PFSK-1 (cell line): ENCODE data around the gene SYNPO.

Experiments
- POLR2AphosphoS5 ChIP-seq: IDR thresholded peaks from 2 replicates; pipeline ENCODE4 v1.6.1; 2012; ENCODE audit warnings: low read depth, mild to moderate bottlenecking, control low read depth, low read length, moderate library complexity
- REST ChIP-seq, 2 experiments: IDR thresholded peaks; 2 replicates each; pipeline versions ENCODE4 v1.6.1 to v1.8.0; 2011 to 2012; ENCODE audit warnings: low read depth in 2 of 2, low read length in 2 of 2, control low read depth in 1 of 2, inconsistent platforms in 1 of 2, mild to moderate bottlenecking in 1 of 2, moderate library complexity in 1 of 2; ENCODE audit not compliant: insufficient read depth in 1 of 2

DNA sequence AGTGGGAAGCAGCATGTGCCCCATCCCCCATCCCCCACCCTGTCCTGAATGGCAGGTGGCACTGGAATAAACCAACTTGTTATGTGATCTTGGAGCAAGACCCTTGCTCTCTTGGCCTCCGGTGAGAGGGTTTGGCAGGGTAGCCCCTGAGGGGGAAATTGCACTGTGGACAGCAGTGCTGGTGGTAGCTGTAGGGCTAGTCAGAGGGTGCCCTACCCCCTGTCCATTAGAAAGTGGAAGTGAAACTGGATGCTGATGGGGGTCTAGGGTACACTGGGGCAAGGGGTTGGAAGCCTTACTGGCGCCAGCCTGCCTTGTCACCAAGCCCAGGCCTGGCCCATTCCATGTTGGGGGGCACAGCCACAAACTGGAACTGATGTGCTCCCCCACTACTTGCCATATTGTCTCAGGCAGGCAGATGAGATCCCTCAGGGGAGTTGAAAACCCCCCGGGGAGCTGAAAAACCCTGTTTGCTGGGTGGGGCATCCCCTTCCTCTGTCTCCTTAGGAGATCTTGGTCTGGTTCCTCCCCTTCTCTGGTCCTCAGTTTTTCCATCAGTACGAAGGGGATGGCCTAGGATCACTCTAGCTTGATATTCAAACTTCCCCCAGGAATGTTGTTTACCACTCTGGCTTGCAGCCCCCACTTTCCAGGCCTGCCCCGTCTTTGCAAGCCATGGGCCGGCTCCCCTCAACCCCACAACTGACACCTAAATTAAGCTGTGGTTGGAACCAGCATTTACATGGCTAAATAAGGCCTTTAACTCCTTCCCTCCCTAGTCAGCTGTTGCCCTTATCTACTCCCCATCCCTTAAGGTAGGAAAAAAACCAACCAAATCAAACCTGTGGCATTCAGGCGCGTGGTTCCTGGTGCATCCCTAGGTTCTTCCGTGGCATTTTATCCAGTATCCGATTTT, 14.4 kb upstream of the SYNPO start:
- TF ChIP-seq POLR2AphosphoS5 (no peak), REST (IDR thresholded peaks at IDR 0.05; ENCODE audit: insufficient read depth in 1 of 2, low read depth in 2 of 2, low read length in 2 of 2) (no peak)
